A549 (cell line): Measurements from ENCODE around the gene ACBD3. TPM values are rescaled to one million over a fixed set of nuclear protein-coding genes. Genes with fewer than 3 reads are reported as not detected.

ENCODE experiments used
- ATAC-seq, 2 experiments: fragments of 200-7000 bp in 1 of 2; fragments of >200 bp in 1 of 2; cut with Nextera tagmentation in 1 of 2; cut with Tn5 transposase in 1 of 2; 3 replicates each; pipeline versions ENCODE4 v1.8.0 to v1.9.1; 2018 to 2020; ENCODE audit warnings: mild to moderate bottlenecking in 1 of 2, moderate library complexity in 1 of 2
- CTCF ChIA-PET: fragments of 300-600 bp; sonication (Branson Sonifier 250); formaldehyde crosslinking; extraction: SDS; loops from one replicate; lab custom pipeline; 2021; ENCODE audit warnings: antibody characterized with exemption, inconsistent platforms; lab: Yijun Ruan, JAX
- POLR2A ChIA-PET: fragments of 350-600 bp; formaldehyde crosslinking; extraction: SDS; loops from one replicate; lab custom pipeline; 2021; ENCODE audit warnings: antibody characterized with exemption, inconsistent platforms; lab: Yijun Ruan, JAX
- DNase-seq, 2 experiments: peaks; one replicate each; pipeline versions ENCODE4 v3.0.0 to v3.0.0-alpha.2; 2011 to 2016; ENCODE audit warnings: low read depth in 1 of 2, low spot score in 1 of 2
- FAIRE-seq: peaks from 2 replicates; lab custom pipeline; 2011; peaks lifted over from hg19 to GRCh38; lab: Jason Lieb, UNC
- H3K27ac ChIP-seq, 2 experiments: fragments of >200 bp; sonication (Bioruptor Twin); formaldehyde crosslinking; 3 replicates each; pipeline ENCODE4 v1.5.1; 2016 to 2017
- H3K4me1 ChIP-seq: fragments of >200 bp; sonication (Bioruptor Twin); formaldehyde crosslinking; 3 replicates; pipeline ENCODE4 v1.6.1; 2016
- H3K4me2 ChIP-seq: fragments of >200 bp; sonication (Bioruptor Twin); formaldehyde crosslinking; 3 replicates; pipeline ENCODE4 v1.6.1; 2016
- H3K4me3 ChIP-seq: fragments of >200 bp; sonication (Bioruptor Twin); formaldehyde crosslinking; 3 replicates; pipeline ENCODE4 v1.5.1; 2016
- H3K9me3 ChIP-seq: fragments of >200 bp; sonication (Bioruptor Twin); formaldehyde crosslinking; 3 replicates; pipeline ENCODE4 v1.6.1; 2016
- CHD2 ChIP-seq: fragments of 150-350 bp; IDR thresholded peaks from 2 replicates; pipeline ENCODE4 v1.6.1; 2014; ENCODE audit warnings: low read length; ENCODE audit not compliant: partially characterized antibody
- CTCF ChIP-seq: fragments of >200 bp; sonication (Bioruptor Twin); formaldehyde crosslinking; IDR thresholded peaks from 3 replicates; pipeline ENCODE4 v1.5.1; 2016
- EP300 ChIP-seq, 2 experiments: fragments of >200 bp; sonication (Bioruptor Twin); formaldehyde crosslinking; IDR thresholded peaks; 2 replicates in 1 of 2; 3 replicates in 1 of 2; pipeline ENCODE4 v1.6.1; 2016 to 2017
- FOSB ChIP-seq: fragments of 250-450 bp; sonication (Bioruptor Pico); IDR thresholded peaks from 2 replicates; pipeline ENCODE4 v1.5.0; 2020; ENCODE audit warnings: mild to moderate bottlenecking, moderate library complexity
- FOSL2 ChIP-seq, 2 experiments: fragments of 450-650 bp in 1 of 2; fragments of >200 bp in 1 of 2; sonication (Bioruptor Twin) in 1 of 2; formaldehyde crosslinking; IDR thresholded peaks; 2 replicates each; pipeline versions ENCODE4 v1.5.0 to v1.6.1; 2016 to 2020; ENCODE audit warnings: mild to moderate bottlenecking in 1 of 2, moderate library complexity in 1 of 2
- HDAC2 ChIP-seq: fragments of 200-600 bp; sonication (generic); IDR thresholded peaks from 2 replicates; pipeline ENCODE4 v1.6.1; 2016
- HES2 ChIP-seq: fragments of >200 bp; sonication (Bioruptor Twin); formaldehyde crosslinking; IDR thresholded peaks from 2 replicates; pipeline ENCODE4 v1.6.1; 2016
- HEYL ChIP-seq: fragments of 250-450 bp; sonication (Bioruptor Pico); IDR thresholded peaks from 2 replicates; pipeline ENCODE4 v1.8.0; 2021; ENCODE audit warnings: mild to moderate bottlenecking, moderate library complexity
- HOXB13 ChIP-seq: fragments of 250-450 bp; sonication (Bioruptor Pico); IDR thresholded peaks from 2 replicates; pipeline ENCODE4 v1.5.0; 2020; ENCODE audit warnings: low read depth, mild to moderate bottlenecking, moderate library complexity
- JUN ChIP-seq, 2 experiments: fragments of >200 bp; sonication (Bioruptor Twin); formaldehyde crosslinking; IDR thresholded peaks; 2 replicates in 1 of 2; 3 replicates in 1 of 2; pipeline ENCODE4 v1.6.1; 2016 to 2017
- KDM5A ChIP-seq: fragments of 200-600 bp; sonication (generic); IDR thresholded peaks from 2 replicates; pipeline ENCODE4 v1.6.1; 2016; ENCODE audit warnings: antibody characterized with exemption, mild to moderate bottlenecking
- MAX ChIP-seq: IDR thresholded peaks from 2 replicates; pipeline ENCODE4 v1.6.1; 2012
- MAZ ChIP-seq: fragments of 150-350 bp; IDR thresholded peaks from 2 replicates; pipeline ENCODE4 v1.6.1; 2014; ENCODE audit warnings: antibody characterized with exemption, low read depth, low read length, borderline replicate concordance
- NFE2L2 ChIP-seq: fragments of 150-350 bp; conservative IDR thresholded peaks from 2 replicates; pipeline ENCODE4 v1.6.1; 2014; ENCODE audit warnings: low read length
- POLR2A ChIP-seq: IDR thresholded peaks from 2 replicates; pipeline ENCODE4 v1.6.1; 2012; ENCODE audit warnings: mild to moderate bottlenecking, low read length
- RFX5 ChIP-seq: fragments of 450-650 bp; IDR thresholded peaks from 2 replicates; pipeline ENCODE4 v1.7.1; 2014; ENCODE audit warnings: antibody characterized with exemption, mild to moderate bottlenecking, moderate library complexity
- ZSCAN20 ChIP-seq: fragments of 250-450 bp; sonication (Bioruptor Pico); IDR thresholded peaks from 2 replicates; pipeline ENCODE4 v1.8.0; 2022; ENCODE audit warnings: mild to moderate bottlenecking, moderate library complexity
- WGBS: methylation state at CpG from one replicate; pipeline ENCODE4 v1.1.6; 2017; ENCODE audit errors: missing lambda C conversion rate; 5-methylcytosine and 5-hydroxymethylcytosine counted together
- polyA plus RNA-seq, 4 experiments: library from polyadenylated mRNA; depleted of rRNA in 3 of 4; stranded (reverse); fragments of >200 nt; fragmentation: RNase III in 1 of 4; extraction: RNeasy Plus Mini Kit Qiagen cat#74134 plus additional on column Dnase treatment in 1 of 4; gene quantifications; 2 replicates in 3 of 4; 3 replicates in 1 of 4; pipeline ENCODE4 v1.2.3, GENCODE V29; 2011 to 2017
- TF ChIP-seq, protein P1 (sequence below): fragments of 250-450 bp; sonication (Bioruptor Pico); IDR thresholded peaks from 2 replicates; pipeline ENCODE4 v1.5.0; 2021; ENCODE audit warnings: mild to moderate bottlenecking, moderate library complexity, borderline replicate concordance
- TF ChIP-seq, protein P2 (sequence below): IDR thresholded peaks from 2 replicates; pipeline ENCODE4 v1.6.1; 2012

ACBD3 gene
- polyA plus RNA-seq, 2 of the 4 experiments (the other 2 are of a cell fraction), result 29.8 to 52.9 TPM

DNA sequence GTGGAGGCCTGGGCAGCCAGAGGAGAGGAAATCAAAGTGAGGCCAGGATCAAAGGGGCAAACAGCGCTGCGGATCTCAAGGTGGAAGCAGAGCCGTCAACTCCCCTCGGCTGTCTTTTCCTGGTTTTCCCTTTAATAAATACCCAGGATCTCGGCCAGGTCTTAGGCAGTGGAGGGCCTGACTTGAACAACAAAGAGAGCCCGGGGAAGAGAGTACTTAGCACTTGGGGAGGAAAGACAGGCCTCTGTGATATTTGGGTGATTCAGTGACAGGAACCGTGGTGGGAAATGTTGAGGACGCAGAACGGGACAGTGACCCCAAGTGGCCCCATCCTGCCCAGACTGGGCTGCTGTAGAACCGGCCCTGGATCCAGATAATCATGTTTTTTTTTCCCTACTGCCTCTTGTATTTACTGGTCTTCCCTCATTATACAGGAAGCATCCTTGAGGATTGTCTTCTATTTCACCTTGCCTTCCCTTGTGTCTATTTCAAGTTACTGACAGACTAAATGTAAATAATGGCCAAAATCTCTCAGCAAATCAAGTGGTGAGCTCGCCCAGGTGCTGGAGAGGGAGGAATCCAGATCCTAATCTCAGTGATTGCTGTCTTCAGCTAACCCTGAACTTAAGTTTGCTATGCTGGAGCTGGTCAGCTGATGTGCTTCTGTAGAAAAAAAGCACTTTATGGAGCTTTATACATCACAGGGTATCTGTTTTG is 34.1 kb upstream of the ACBD3 start:
- no peak for FAIRE-seq
- peak in 1 of 2 experiments; percentile 18; a peak in 1 of 6 replicates for ATAC-seq
- H3K4me1 ChIP-seq, result no peaks in the 10 kb centered on the region
- 78% methylated on average over 11 of the region's 11 CpGs for WGBS
- TF ChIP-seq FOSB, result no peak
- no peak for TF ChIP-seq JUN (IDR thresholded peaks at IDR 0.05)
- TF ChIP-seq POLR2A, result no peak
- TF ChIP-seq, protein P1, sequence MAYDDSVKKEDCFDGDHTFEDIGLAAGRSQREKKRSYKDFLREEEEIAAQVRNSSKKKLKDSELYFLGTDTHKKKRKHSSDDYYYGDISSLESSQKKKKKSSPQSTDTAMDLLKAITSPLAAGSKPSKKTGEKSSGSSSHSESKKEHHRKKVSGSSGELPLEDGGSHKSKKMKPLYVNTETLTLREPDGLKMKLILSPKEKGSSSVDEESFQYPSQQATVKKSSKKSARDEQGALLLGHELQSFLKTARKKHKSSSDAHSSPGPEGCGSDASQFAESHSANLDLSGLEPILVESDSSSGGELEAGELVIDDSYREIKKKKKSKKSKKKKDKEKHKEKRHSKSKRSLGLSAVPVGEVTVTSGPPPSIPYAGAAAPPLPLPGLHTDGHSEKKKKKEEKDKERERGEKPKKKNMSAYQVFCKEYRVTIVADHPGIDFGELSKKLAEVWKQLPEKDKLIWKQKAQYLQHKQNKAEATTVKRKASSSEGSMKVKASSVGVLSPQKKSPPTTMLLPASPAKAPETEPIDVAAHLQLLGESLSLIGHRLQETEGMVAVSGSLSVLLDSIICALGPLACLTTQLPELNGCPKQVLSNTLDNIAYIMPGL, result no peak
- TF ChIP-seq HOXB13 (CRISPR knock-in tag), result no peak
- TF ChIP-seq HES2, result no peak
- TF ChIP-seq HEYL, result no peak
- TF ChIP-seq MAX, result no peak
- no peak for TF ChIP-seq MAZ
- TF ChIP-seq ZSCAN20 (CRISPR knock-in tag), result no peak
- no peak for TF ChIP-seq NFE2L2
- TF ChIP-seq RFX5, result no peak
- TF ChIP-seq CHD2, result no peak
- ChIA-PET POLR2A (no interaction called here), CTCF (interaction anchor here (0.6 to 0.8 kb wide), 2 partner anchors 9 to 149 kb away, joined by 3 read pairs; no protein-coding TSS in a partner anchor)
- H3K4me2 ChIP-seq, result no peak overlapping the region
- no peak overlapping the region for H3K4me3 ChIP-seq
- no peaks in the 10 kb centered on the region for H3K9me3 ChIP-seq
- no peak for DNase-seq
- no peak overlapping the region for H3K27ac ChIP-seq

GRCh38 chr1:226217273-226217672 is 30.7 kb upstream of the ACBD3 start:
- DNase-seq (no peak), ATAC-seq (no peak)
- POLR2A ChIA-PET, result no interaction called here

DNA sequence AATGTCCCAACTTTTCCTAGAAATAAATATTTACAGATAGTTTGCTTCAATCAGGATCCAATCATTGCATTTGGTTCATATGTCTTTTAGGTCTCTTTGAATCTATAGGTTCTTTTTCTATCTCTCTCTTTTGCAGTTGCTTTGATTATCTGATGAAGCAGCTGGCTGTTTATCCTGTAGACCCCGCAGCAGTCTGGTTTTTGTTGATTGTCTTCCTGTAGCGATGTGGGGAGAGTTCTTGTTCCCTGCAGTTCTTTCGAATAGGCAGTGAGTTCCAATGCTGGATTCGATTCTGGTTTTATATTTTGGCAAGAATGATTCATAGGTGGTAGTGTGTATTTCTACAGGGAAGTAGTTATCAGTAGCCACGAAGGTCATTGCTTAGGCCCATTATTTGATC is 29.5 kb upstream of the ACBD3 start:
- Histone ChIP-seq H3K4me2 (no peak overlapping the region), H3K9me3 (no peaks in the 10 kb centered on the region), H3K4me3 (no peak overlapping the region)
- 62% methylated on average over 5 of the region's 5 CpGs for WGBS
- no peak for TF ChIP-seq HDAC2
- no peak for TF ChIP-seq KDM5A
- TF ChIP-seq EP300 (IDR thresholded peaks at IDR 0.05), result no peak
- TF ChIP-seq, protein P1, result no peak
- TF ChIP-seq CTCF, result no peak
- TF ChIP-seq, all 56 proteins: peak for 0
- ATAC-seq (no peak), FAIRE-seq (no peak), DNase-seq (no peak)
- Histone ChIP-seq H3K27ac (no peak overlapping the region), H3K4me1 (no peaks in the 10 kb centered on the region)
- ChIA-PET CTCF (interaction anchor here (1.0 to 2.1 kb wide), 2 partner anchors 19 to 91 kb away, joined by 3 to 7 read pairs; no protein-coding TSS in a partner anchor), POLR2A (no interaction called here)

More at GRCh38 chr1:226217273-226217672, 30.7 kb upstream of the ACBD3 start:
- H3K4me3 ChIP-seq, result no peak overlapping the region
- CTCF ChIA-PET, result interaction anchor here (2.1 kb wide), 1 partner anchor 92 kb away, joined by 7 read pairs; no protein-coding TSS in a partner anchor
- no peaks in the 10 kb centered on the region for H3K9me3 ChIP-seq
- no peak for FAIRE-seq
- H3K27ac ChIP-seq, result no peak overlapping the region
- TF ChIP-seq, protein P2, sequence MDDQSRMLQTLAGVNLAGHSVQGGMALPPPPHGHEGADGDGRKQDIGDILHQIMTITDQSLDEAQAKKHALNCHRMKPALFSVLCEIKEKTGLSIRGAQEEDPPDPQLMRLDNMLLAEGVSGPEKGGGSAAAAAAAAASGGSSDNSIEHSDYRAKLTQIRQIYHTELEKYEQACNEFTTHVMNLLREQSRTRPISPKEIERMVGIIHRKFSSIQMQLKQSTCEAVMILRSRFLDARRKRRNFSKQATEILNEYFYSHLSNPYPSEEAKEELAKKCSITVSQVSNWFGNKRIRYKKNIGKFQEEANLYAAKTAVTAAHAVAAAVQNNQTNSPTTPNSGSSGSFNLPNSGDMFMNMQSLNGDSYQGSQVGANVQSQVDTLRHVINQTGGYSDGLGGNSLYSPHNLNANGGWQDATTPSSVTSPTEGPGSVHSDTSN, result no peak
- TF ChIP-seq HDAC2 (no peak), FOSL2 (IDR thresholded peaks at IDR 0.05) (no peak), FOSL2 (CRISPR knock-in tag; IDR thresholded peaks at IDR 0.05) (no peak)
- H3K4me2 ChIP-seq, result no peak overlapping the region
- H3K4me1 ChIP-seq, result no peaks in the 10 kb centered on the region
- WGBS, result 68% methylated on average over 10 of the region's 10 CpGs
